Ramos (cell line): ENCODE results near the gene EIF4G1.

ENCODE experiments used
- in situ Hi-C: fragments of 300-500 bp; cut with MboI; formaldehyde crosslinking; loops from one replicate; pipeline ENCODE4 v1.14.3; 2022; ENCODE audit warnings: low sequenced_read_pairs; ENCODE audit not compliant: unreplicated experiment

The EIF4G1 gene

DNA sequence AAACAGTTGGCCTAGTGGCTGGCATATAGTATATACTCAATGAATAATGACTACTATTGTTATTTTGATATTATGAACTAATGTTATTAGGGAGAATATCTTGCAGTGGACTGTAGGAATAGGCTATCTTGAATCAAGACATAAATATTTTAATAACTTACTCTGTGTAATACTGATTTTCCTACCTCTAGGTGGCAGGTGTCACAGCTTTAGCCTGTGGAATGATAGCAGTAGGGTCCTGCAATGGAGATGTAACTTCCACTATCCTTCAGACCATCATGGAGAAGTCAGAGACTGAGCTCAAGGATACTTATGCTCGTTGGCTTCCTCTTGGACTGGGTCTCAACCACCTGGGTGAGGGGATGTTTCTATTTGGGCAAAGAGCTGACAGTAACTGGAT lies 8.8 kb upstream of the EIF4G1 start:
- in situ Hi-C loops = no loop called here

DNA sequence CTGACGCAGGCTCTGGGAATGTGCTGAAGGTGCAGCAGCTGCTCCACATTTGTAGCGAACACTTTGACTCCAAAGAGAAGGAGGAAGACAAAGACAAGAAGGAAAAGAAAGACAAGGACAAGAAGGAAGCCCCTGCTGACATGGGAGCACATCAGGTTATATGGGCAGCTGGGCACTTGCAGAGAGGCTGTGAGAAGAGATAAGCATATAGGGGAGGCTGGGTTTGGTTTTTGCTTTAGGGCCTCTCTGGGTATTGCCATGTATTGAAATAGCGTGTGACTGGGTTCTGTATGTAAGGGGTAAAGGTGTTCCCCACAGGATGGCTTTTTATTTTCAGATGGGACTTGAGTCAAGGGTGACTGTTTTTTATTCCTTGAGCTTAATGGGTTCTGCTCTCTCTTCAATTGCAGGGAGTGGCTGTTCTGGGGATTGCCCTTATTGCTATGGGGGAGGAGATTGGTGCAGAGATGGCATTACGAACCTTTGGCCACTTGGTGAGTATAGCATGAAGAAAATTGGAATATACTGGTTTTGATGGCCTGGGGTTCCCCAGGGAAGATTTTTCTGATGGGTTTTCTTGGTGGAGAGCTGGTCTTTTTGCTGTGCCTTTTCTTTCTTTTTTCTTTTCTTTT lies 7.9 kb upstream of the EIF4G1 start:
- in situ Hi-C loops = no loop called here

DNA sequence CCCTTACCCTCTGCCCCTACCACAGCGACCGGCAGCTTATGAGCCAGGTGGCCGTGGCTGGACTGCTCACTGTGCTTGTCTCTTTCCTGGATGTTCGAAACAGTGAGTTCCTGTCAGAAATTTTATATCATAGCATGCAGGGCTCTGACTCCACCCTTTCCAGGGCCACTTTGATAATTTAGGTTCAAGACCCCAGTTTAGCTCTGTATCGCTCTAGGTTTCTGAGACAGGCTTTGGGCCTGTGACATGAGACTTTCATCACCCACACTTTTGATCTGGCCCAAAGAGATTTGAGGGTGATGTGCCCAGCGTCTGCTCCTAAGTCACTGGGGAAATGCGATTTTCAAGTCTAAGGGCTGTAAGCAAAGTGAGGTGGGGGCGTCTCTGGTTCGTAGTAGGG lies 6.5 kb upstream of the EIF4G1 start:
- in situ Hi-C loops = no loop called here

DNA sequence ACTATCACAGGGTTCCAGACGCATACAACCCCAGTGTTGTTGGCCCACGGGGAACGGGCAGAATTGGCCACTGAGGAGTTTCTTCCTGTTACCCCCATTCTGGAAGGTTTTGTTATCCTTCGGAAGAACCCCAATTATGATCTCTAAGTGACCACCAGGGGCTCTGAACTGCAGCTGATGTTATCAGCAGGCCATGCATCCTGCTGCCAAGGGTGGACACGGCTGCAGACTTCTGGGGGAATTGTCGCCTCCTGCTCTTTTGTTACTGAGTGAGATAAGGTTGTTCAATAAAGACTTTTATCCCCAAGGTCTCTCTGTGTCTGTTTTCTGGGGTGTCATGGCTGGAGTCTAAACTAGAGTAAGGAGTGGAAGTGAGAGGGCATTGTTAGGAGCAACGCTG lies 5.7 kb upstream of the EIF4G1 start:
- in situ Hi-C loops = no loop called here

DNA sequence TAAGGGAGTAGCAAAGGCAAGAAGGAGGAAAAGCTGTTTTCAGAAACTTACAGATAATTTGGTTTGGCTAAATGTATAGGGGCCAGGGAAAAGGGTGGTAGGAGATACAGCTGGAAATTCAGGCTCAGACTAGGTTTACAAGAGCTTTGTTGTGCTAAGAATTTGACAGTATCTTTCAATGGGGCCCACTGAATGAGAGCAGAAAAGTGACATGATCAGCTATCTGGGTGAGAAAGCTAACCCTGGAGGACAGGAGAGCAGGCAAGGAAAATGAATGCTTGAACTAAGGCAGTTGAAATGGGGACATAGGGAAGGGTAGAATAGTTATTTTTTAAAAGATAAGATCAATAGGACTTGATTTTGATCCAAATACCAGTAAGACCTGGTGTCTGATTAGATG lies 2.8 kb upstream of the EIF4G1 start:
- in situ Hi-C loops = no loop called here

DNA sequence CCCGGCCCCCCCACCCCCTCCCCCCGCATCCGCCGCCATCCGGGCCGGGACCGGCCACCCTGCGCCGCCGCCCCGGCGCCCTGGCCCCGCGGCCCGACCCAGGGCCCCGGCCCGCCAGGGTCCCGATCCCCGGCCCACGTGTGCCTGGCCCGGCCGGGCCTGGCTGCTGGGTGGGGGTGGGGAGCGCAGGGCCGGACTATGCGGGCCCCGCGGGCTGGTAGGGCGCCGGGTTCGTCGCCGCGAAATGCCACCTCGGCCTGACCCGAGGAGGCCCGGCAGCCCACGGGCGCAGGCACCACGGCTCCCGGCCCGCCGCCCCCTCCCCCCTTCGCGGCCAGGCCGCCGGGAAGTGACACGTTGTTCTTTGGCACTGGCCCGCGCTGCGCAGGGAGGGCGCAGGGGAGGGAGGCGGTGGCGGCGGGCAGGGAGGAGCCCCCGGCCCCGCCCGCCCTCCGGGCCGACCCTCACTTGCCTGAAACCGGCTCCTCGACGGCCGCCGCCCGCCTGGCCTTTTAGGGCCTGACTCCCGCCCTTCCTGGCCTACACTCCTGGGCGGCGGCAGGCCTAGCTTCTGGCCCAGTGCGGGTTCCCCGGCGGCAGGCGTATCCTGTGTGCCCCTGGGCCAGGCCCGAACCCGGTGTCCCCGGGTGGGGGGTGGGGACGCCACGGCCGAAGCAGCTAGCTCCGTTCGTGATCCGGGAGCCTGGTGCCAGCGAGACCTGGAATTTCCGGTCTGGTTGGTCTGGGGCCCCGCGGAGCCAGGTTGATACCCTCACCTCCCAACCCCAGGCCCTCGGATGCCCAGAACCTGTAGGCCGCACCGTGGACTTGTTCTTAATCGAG lies 515 bp downstream of the EIF4G1 start:
- in situ Hi-C loops = no loop called here

DNA sequence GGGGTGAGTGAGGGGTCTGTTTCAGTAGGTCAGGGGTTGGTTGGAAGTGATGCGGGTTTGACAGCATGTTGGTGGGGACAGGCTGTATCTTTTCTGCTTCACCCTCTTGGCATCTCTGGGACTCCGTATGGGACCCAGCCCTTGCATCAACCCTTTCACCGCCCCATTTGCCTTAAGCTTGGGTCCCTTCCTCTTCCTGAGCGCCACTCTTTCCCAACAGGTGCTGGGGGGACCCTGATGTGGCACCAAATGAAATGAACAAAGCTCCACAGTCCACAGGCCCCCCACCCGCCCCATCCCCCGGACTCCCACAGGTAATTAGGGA lies 1.1 kb downstream of the EIF4G1 start:
- in situ Hi-C loops = no loop called here

DNA sequence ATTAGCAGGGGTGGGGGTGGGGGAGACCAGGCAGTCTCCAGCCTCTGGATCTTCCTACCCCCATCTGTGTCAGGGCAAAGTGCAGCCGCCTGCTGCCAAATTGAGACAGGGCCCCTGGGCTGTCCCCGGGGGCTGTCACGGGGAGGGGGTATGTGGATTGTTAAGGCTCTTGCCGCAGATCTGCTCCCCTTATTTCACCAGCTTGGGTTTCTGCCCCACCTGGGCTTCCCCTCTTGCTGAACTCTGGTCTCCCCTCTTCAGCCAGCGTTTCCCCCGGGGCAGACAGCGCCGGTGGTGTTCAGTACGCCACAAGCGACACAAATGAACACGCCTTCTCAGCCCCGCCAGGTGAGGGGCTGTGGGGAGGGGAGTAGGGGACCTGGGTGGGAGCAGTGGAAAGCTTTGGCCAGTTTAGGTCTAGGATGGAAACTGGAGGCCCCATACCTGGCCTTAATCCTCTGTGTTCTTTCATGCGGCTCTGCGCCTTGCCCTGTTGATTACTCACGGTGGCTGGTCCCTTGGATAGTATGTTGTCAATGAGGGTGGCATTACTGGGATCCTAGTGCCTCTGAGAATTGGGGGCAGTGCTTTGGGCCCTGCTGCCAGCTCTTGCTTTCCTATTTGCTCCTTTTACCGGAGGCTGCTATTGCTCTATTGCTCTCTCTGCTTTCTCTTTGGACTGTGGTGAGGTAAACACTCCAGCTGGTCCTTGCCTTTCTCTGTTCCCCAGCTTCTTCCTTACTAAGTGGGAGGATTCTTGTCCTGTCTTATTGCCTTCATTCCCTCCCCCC lies 1.7 kb downstream of the EIF4G1 start:
- in situ Hi-C loops = no loop called here

DNA sequence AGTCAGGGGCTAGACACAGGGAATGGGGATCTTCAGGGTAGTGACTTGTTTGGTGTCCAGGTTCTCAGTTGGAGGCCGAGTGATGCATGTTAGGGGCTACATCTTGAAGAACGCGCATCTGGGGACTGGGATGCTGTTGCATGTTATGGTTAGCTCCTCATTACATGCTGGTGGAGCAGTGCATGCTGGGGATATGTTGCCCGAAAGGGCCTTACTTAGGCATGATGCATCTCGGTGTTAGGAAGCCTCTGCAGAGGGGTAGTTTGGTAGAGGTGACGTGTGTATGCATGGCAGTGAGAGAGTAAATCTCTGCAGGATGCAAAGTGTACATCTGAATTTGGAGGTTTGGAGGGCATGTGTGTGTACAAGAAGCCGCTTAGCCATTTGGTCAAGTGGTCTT lies 2.4 kb downstream of the EIF4G1 start:
- in situ Hi-C loops = no loop called here

DNA sequence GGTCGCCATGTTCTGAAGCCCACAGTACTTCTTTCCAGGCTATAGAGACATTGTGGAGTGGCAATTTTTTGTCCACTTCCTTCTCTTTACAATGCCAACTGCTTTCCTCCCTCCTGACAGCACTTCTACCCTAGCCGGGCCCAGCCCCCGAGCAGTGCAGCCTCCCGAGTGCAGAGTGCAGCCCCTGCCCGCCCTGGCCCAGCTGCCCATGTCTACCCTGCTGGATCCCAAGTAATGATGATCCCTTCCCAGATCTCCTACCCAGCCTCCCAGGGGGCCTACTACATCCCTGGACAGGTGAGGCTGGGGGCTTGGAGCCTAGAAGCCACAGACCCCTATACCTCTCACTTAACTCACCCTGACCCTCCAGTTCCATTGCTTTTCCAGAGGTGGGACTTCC lies 2.8 kb downstream of the EIF4G1 start:
- in situ Hi-C loops = no loop called here

DNA sequence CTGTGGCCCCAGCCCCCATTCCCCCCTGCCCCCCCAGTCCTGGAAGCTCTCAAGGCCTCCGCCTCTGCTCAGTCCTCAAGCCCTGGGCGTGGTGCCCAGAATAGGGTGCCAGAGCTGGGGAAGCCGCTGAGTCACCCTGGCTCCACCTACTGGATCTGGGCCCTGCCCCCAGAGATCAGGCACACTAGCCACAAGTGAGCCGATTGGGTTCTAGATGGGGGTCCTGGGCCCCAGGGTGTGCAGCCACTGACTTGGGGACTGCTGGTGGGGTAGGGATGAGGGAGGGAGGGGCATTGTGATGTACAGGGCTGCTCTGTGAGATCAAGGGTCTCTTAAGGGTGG lies 5.7 kb downstream of the EIF4G1 start:
- in situ Hi-C loops = no loop called here

DNA sequence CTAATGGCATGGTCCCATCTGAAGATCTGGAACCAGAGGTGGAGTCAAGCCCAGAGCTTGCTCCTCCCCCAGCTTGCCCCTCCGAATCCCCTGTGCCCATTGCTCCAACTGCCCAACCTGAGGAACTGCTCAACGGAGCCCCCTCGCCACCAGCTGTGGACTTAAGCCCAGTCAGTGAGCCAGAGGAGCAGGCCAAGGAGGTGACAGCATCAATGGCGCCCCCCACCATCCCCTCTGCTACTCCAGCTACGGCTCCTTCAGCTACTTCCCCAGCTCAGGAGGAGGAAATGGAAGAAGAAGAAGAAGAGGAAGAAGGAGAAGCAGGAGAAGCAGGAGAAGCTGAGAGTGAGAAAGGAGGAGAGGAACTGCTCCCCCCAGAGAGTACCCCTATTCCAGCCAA lies 7.3 kb downstream of the EIF4G1 start:
- in situ Hi-C loops = no loop called here

DNA sequence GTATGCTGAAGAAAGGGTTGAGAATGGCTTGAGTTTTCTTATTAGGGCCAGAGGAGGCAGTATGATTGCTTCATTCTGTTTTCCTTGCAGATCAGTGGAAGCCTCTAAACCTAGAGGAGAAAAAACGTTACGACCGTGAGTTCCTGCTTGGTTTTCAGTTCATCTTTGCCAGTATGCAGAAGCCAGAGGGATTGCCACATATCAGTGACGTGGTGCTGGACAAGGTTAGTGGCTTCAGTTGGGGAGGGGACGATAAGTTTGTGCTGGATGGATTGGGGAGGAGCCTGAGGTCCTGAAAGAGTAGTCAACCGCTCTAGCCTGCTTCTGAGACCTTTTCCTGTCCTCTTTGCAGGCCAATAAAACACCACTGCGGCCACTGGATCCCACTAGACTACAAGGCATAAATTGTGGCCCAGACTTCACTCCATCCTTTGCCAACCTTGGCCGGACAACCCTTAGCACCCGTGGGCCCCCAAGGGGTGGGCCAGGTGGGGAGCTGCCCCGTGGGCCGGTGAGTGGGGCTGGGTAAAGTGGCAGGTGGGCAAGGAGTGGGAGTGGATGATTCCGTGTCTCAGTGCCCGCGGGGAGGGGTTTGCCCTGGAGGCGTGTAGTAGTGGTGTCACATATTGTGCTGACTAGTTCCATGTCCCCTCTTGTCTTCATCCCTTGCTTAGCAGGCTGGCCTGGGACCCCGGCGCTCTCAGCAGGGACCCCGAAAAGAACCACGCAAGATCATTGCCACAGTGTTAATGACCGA lies 8.5 kb downstream of the EIF4G1 start:
- in situ Hi-C loops = no loop called here

DNA sequence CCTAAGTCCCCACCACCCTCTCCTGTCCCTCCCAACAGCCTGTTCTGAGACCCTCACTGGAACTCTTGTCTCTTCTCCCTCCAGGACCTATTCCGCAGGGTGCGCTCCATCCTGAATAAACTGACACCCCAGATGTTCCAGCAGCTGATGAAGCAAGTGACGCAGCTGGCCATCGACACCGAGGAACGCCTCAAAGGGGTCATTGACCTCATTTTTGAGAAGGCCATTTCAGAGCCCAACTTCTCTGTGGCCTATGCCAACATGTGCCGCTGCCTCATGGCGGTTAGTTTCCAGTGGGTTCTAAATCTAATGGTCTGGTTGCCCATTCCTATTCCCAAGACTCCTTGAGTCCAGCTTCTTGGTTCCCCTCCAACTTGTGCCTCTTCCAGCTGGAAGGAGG lies 9.3 kb downstream of the EIF4G1 start:
- in situ Hi-C loops = no loop called here

DNA sequence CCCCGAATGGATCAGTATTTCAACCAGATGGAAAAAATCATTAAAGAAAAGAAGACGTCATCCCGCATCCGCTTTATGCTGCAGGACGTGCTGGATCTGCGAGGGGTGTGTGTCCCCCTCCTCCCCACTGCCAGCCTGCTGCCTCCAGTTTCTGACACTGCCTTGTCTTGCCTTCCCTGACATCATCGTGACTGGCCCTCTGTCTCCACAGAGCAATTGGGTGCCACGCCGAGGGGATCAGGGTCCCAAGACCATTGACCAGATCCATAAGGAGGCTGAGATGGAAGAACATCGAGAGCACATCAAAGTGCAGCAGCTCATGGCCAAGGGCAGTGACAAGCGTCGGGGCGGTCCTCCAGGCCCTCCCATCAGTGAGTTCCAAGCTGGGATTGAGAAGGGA lies 10.9 kb downstream of the EIF4G1 start:
- in situ Hi-C loops = no loop called here

DNA sequence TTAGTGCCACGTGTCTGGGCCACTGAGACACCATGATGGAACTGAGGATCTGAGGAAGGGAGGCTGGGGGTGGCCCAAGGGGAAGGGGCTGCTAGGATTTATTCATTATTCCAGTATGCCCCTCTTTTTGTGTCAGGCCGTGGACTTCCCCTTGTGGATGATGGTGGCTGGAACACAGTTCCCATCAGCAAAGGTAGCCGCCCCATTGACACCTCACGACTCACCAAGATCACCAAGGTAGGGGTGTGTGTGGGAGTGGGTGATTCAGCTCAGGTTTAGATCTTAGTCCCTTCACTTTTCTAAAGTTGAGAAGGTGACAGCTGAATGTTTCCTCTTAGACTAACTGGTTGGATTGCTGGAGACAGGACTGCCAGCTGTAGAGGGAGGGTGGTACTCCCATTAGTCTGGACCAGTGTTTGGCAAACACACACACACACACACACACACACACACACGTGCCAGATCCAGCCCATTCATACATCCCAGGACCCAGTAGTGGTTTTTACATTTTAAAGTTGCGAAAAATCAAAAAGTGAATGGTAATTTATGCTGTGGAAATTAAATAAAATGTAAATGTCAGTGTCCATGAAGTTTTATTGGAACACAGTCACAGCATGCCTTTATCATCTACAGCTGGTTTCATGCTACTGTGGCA lies 11.4 kb downstream of the EIF4G1 start:
- in situ Hi-C loops = no loop called here

DNA sequence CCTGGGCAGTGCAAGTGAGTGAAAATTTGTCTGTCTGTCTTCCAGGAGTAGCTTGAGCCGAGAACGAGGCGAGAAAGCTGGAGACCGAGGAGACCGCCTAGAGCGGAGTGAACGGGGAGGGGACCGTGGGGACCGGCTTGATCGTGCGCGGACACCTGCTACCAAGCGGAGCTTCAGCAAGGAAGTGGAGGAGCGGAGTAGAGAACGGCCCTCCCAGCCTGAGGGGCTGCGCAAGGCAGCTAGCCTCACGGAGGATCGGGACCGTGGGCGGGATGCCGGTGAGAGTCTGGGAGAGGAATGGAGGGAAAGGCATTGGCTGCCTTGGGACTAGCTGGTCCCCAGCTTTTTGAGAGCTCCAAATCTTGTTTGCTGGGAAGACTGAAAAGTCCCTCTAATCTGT lies 12.8 kb downstream of the EIF4G1 start:
- in situ Hi-C loops = no loop called here

DNA sequence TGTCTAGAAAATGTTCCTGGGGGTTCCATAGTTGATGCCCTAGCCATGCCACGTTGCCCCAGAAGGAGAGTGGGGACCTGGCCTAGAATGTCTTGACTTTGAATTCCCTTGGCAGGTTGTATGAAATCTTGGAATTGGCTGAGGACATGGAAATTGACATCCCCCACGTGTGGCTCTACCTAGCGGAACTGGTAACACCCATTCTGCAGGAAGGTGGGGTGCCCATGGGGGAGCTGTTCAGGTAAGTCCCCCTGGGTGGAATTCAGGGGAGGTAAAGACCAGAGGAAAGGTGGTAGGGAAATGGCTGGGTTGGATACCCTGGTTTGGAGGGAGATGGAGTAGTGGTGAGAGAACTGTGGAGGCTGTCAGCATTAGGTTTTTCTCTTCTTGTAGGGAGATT lies 14.1 kb downstream of the EIF4G1 start:
- in situ Hi-C loops = no loop called here

DNA sequence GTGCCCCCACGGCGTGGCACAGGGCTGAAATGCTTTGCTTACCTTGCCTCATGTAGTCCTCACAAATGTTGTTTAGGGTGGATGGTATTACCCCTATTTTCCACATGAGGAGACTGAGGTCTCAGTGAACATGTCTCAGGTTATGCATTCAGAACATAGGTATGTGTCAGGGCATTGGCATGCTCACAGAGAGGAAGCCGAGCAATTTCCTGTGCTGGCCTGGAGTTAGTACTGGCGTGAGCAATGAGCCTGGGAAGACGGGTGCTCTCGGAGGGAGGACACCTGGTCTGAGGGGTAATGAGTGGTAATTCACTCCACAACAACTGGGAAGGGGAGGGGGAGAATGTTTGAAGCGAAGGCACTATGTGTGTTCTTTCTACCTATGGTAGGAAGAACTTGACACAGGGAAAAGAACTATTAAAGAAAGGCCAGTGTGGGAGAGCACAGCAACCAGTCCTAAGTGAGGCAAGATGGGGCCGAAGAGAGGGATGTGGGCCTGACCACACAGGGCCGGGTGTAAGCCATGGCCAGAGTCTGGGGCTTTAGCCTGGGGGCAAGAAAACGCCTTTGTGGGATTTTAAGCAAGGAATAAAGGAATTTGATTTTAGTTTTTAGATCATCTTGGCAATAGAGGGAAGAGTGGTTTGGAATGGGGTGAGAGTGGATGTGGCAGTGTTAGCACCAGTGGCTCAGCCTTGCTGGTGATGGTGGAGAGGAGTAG lies 18.1 kb downstream of the EIF4G1 start:
- in situ Hi-C loops = no loop called here

DNA sequence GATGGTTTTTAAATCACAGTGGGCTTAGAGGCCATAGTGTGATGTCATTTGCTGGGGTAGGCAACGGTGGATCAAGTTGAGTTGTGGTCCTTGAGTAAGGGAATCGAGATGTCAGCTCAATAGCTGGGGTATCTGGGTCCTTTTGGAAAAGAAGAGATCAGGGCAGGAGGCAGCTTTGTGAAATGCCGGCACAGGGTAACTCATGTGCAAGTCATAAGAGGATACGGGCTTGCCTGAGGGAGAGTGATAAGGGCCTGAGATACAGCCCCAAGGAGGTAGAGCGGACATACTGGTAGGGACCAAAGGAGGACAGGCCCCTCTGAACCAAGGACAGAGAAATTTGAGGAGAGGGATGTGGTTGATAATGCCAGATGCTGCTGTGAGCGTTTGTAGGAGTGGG lies 18.8 kb downstream of the EIF4G1 start:
- in situ Hi-C loops = no loop called here
